Measurements from ENCODE around the gene PDGFB. TPM values are rescaled to one million over a fixed set of nuclear protein-coding genes. Genes with fewer than 3 reads are reported as not detected.

Gene PDGFB
- total RNA-seq, 1 donor from 2014 or later = 4.7 TPM

DNA sequence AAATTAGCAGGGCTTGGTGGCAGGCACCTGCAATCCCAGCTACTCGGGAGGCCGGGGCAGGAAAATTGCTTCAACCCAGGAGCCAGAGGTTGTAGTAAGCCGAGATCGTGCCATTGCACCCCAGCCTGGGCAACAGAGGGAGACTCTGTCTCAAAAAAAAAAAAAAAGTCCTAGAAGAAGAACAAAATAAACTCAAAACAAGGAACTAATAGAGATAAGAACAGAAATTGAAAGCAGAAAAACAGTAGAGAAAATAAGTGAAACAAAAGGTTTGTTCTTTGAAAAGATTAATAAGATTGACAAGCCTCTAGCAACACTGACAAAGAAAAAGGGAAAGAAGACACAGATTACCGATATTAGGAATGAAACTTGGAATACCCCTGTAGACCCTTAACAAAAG lies 47.2 kb downstream of the PDGFB start:
- no peak overlapping the region for H3K27ac ChIP-seq
- H3K4me3 ChIP-seq = no peak overlapping the region
- DNase-seq (ENCODE audit: extremely low spot score in 2 of 2) = no peak
- no peaks in the 10 kb centered on the region for H3K36me3 ChIP-seq
- intact Hi-C loops (cut with DNase I) = no loop called here
- no peaks in the 10 kb centered on the region for H3K9me3 ChIP-seq
- no peaks in the 10 kb centered on the region for H3K4me1 ChIP-seq
- TF ChIP-seq POLR2AphosphoS5 (IDR thresholded peaks at IDR 0.05; ENCODE audit: insufficient read depth in 1 of 2, low read depth in 1 of 2) = no peak
- no peak for TF ChIP-seq CTCF (IDR thresholded peaks at IDR 0.05)
- no peak for TF ChIP-seq POLR2A (IDR thresholded peaks at IDR 0.05)
- H3K27me3 ChIP-seq = no peaks in the 10 kb centered on the region

- H3K27me3 ChIP-seq = no peaks in the 10 kb centered on the region
- H3K4me3 ChIP-seq = no peak overlapping the region
- H3K27ac ChIP-seq = no peak overlapping the region
- no peaks in the 10 kb centered on the region for H3K9me3 ChIP-seq
- intact Hi-C loops (cut with DNase I) = no loop called here
- no peaks in the 10 kb centered on the region for H3K4me1 ChIP-seq
- no peak for DNase-seq (ENCODE audit: extremely low spot score in 2 of 2)
- TF ChIP-seq POLR2AphosphoS5 (IDR thresholded peaks at IDR 0.05; ENCODE audit: insufficient read depth in 1 of 2, low read depth in 1 of 2) = no peak
- no peak for TF ChIP-seq CTCF (IDR thresholded peaks at IDR 0.05)
- no peak for TF ChIP-seq POLR2A (IDR thresholded peaks at IDR 0.05)
- H3K36me3 ChIP-seq = no peaks in the 10 kb centered on the region
These were observed 50.7 kb downstream of the PDGFB start for GRCh38 chr22:39194098-39194497.

- no peak overlapping the region for H3K27ac ChIP-seq
- no peaks in the 10 kb centered on the region for H3K27me3 ChIP-seq
- DNase-seq (ENCODE audit: extremely low spot score in 2 of 2) = no peak
- intact Hi-C loops (cut with DNase I) = no loop called here
- TF ChIP-seq POLR2A (IDR thresholded peaks at IDR 0.05) (no peak), CTCF (IDR thresholded peaks at IDR 0.05) (no peak), POLR2AphosphoS5 (IDR thresholded peaks at IDR 0.05; ENCODE audit: insufficient read depth in 1 of 2, low read depth in 1 of 2) (no peak)
- no peaks in the 10 kb centered on the region for H3K36me3 ChIP-seq
- H3K4me1 ChIP-seq = peaks cover 20% of the 10 kb centered on the region
- no peaks in the 10 kb centered on the region for H3K9me3 ChIP-seq
- no peak overlapping the region for H3K4me3 ChIP-seq
These were observed 56.0 kb downstream of the PDGFB start for GRCh38 chr22:39188809-39189208.

GRCh38 chr22:39185601-39186012 lies 59.2 kb downstream of the PDGFB start:
- intact Hi-C loops (cut with DNase I) = no loop called here
- peaks cover 20% of the 10 kb centered on the region for H3K4me1 ChIP-seq
- peak in 1 of 3 experiments; percentile 39 for TF ChIP-seq CTCF (IDR thresholded peaks at IDR 0.05)
- peak; percentile 52 to 74 for TF ChIP-seq POLR2AphosphoS5 (IDR thresholded peaks at IDR 0.05; ENCODE audit: insufficient read depth in 1 of 2, low read depth in 1 of 2)
- no peak for TF ChIP-seq POLR2A (IDR thresholded peaks at IDR 0.05)
- DNase-seq (ENCODE audit: extremely low spot score in 2 of 2) = peak in 1 of 2 donors; percentile 95
- H3K27ac ChIP-seq = peak overlapping the region; percentile 78
- no peak overlapping the region for H3K4me3 ChIP-seq
- H3K27me3 ChIP-seq = no peaks in the 10 kb centered on the region
- H3K9me3 ChIP-seq = no peaks in the 10 kb centered on the region
- H3K36me3 ChIP-seq = no peaks in the 10 kb centered on the region

DNA sequence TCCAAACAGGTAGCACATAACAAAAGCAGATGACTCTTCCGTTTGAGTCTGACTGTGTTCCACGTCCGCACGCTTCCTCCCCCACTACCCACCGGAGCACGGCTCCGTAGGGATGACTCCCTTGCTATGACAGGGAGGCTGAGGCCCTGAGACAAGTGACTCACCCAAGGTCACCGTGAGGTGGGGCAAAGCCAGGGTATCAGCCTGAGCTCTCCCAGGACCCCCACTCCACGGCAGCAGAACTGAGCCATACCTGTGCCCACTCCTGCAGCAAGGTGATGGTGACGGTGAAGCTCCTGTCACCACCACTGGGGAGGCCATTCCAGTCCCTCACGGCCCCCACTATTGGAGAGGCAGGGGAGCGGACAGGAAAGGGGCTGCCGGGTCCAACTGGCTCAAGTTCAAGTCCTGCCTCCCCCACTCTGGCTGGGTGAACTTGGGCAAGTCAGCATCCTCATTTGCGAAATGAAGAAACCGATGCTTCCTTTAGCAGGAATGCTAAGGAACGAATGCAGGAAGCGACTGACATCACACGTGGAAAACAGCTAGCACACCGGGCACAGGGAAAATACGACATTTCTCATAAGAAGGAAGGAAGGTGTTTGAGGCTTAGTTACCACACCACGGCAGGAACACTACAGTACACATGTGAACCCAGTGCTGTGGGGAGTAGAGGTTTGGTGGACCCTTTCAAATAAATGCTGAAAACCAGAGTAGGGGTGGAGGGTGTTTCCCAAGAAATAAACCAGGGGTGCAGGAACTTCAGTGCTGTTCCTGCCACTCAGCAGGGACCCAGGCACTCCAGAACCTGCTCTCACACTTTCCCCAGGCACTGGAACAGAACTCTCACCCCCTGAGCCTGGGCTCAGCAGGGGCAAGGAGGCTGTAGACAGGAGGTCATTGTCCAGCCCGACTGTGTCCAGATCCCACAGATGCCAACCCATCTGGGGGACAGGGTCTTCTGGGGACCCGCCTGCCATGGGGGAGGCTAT lies 59.9 kb downstream of the PDGFB start:
- Histone ChIP-seq H3K36me3 (no peaks in the 10 kb centered on the region), H3K4me3 (no peak overlapping the region), H3K9me3 (no peaks in the 10 kb centered on the region), H3K4me1 (peaks cover 26% of the 10 kb centered on the region), H3K27ac (peak overlapping the region; percentile 78), H3K27me3 (no peaks in the 10 kb centered on the region)
- TF ChIP-seq CTCF (IDR thresholded peaks at IDR 0.05) (no peak), POLR2A (IDR thresholded peaks at IDR 0.05) (no peak), POLR2AphosphoS5 (IDR thresholded peaks at IDR 0.05; ENCODE audit: insufficient read depth in 1 of 2, low read depth in 1 of 2) (no peak)
- no peak for DNase-seq (ENCODE audit: extremely low spot score in 2 of 2)
- intact Hi-C loops (cut with DNase I) = no loop called here

All from vagina (tissue), 2 donors.